Measurements from ENCODE around the gene PMEL.

Gene PMEL

DNA sequence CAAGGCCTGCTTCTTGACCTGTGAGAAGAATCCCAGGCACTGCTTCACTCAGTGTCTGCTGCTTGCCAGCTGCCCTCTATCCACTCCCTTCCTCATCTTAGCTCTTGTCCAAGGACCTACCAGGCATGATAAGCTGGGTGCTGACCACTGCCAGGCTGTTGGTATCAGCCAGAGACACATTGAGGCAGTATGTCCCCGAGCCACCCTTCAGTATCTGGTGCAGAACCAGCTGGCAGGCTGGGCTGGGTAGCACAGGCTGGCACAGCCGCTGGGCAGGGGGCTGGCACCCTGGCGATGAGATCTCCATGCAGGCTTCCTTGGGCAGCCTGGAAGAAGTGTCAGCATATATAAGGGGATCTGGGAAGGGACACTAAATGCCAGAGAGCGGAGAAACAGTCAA lies 10.5 kb downstream of the PMEL start:
- Histone ChIP-seq H3K4me1 (ENCODE audit: control insufficient read depth, insufficient read depth, low read length, poor library complexity, severe bottlenecking) (no peaks in the 10 kb centered on the region), H3K36me3 (ENCODE audit: control insufficient read depth, insufficient read depth, low read length) (peaks cover 42% of the 10 kb centered on the region), H3K4me3 (ENCODE audit: insufficient read depth, low read depth, low read length, poor library complexity, severe bottlenecking) (no peak overlapping the region), H3K27me3 (replicated peaks; ENCODE audit: control insufficient read depth, insufficient read depth, low read length, poor library complexity, severe bottlenecking) (no peaks in the 10 kb centered on the region), H3K27ac (ENCODE audit: insufficient read depth, low read length, poor library complexity, severe bottlenecking) (no peak overlapping the region), H3K9me3 (ENCODE audit: control insufficient read depth, low read length) (no peaks in the 10 kb centered on the region)
- no peak for DNase-seq

- Histone ChIP-seq H3K4me1 (ENCODE audit: control insufficient read depth, insufficient read depth, low read length, poor library complexity, severe bottlenecking) (no peaks in the 10 kb centered on the region), H3K27me3 (replicated peaks; ENCODE audit: control insufficient read depth, insufficient read depth, low read length, poor library complexity, severe bottlenecking) (no peaks in the 10 kb centered on the region), H3K27ac (ENCODE audit: insufficient read depth, low read length, poor library complexity, severe bottlenecking) (no peak overlapping the region), H3K9me3 (ENCODE audit: control insufficient read depth, low read length) (no peaks in the 10 kb centered on the region), H3K36me3 (ENCODE audit: control insufficient read depth, insufficient read depth, low read length) (peaks cover 78% of the 10 kb centered on the region), H3K4me3 (ENCODE audit: insufficient read depth, low read depth, low read length, poor library complexity, severe bottlenecking) (no peak overlapping the region)
- no peak for DNase-seq
These were observed 19.3 kb downstream of the PMEL start for GRCh38 chr12:55946553-55946952.

GRCh38 chr12:55942577-55943136 lies 23.2 kb downstream of the PMEL start:
- Histone ChIP-seq H3K36me3 (ENCODE audit: control insufficient read depth, insufficient read depth, low read length) (peaks cover 90% of the 10 kb centered on the region), H3K27ac (ENCODE audit: insufficient read depth, low read length, poor library complexity, severe bottlenecking) (no peak overlapping the region), H3K4me3 (ENCODE audit: insufficient read depth, low read depth, low read length, poor library complexity, severe bottlenecking) (no peak overlapping the region), H3K27me3 (replicated peaks; ENCODE audit: control insufficient read depth, insufficient read depth, low read length, poor library complexity, severe bottlenecking) (no peaks in the 10 kb centered on the region), H3K9me3 (ENCODE audit: control insufficient read depth, low read length) (no peaks in the 10 kb centered on the region), H3K4me1 (ENCODE audit: control insufficient read depth, insufficient read depth, low read length, poor library complexity, severe bottlenecking) (peaks cover 22% of the 10 kb centered on the region)
- no peak for DNase-seq

DNA sequence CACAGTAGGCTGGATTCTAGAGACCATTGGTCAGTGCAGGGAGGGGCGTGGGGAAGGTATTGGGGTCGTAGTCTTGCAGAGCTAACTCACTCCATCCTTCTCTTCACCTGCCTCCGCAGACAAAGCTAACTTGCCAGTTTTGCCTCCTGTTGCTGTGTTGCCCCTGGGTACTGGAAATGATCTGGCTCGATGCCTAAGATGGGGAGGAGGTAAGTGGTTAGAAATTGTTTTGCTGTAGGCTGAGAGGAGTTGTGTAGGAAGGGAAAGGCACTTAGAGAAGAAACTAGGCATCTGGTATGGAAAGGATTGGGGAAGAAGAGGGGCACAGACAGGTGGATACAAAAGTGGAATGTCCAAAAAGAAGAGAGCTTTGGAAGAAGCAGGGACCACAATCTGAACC lies 23.8 kb downstream of the PMEL start:
- H3K9me3 ChIP-seq (ENCODE audit: control insufficient read depth, low read length) = no peaks in the 10 kb centered on the region
- no peak overlapping the region for H3K4me3 ChIP-seq (ENCODE audit: insufficient read depth, low read depth, low read length, poor library complexity, severe bottlenecking)
- no peak overlapping the region for H3K27ac ChIP-seq (ENCODE audit: insufficient read depth, low read length, poor library complexity, severe bottlenecking)
- H3K27me3 ChIP-seq (replicated peaks; ENCODE audit: control insufficient read depth, insufficient read depth, low read length, poor library complexity, severe bottlenecking) = no peaks in the 10 kb centered on the region
- peaks cover 24% of the 10 kb centered on the region for H3K4me1 ChIP-seq (ENCODE audit: control insufficient read depth, insufficient read depth, low read length, poor library complexity, severe bottlenecking)
- peaks cover 91% of the 10 kb centered on the region for H3K36me3 ChIP-seq (ENCODE audit: control insufficient read depth, insufficient read depth, low read length)
- DNase-seq = no peak

GRCh38 chr12:55940065-55940732 lies 25.6 kb downstream of the PMEL start:
- H3K27me3 ChIP-seq (replicated peaks; ENCODE audit: control insufficient read depth, insufficient read depth, low read length, poor library complexity, severe bottlenecking) = no peaks in the 10 kb centered on the region
- H3K4me3 ChIP-seq (ENCODE audit: insufficient read depth, low read depth, low read length, poor library complexity, severe bottlenecking) = no peak overlapping the region
- peak; percentile 64 to 75 (median 68) for DNase-seq
- H3K36me3 ChIP-seq (ENCODE audit: control insufficient read depth, insufficient read depth, low read length) = peaks cover 84% of the 10 kb centered on the region
- peak overlapping the region; percentile 49 for H3K27ac ChIP-seq (ENCODE audit: insufficient read depth, low read length, poor library complexity, severe bottlenecking)
- no peaks in the 10 kb centered on the region for H3K9me3 ChIP-seq (ENCODE audit: control insufficient read depth, low read length)
- H3K4me1 ChIP-seq (ENCODE audit: control insufficient read depth, insufficient read depth, low read length, poor library complexity, severe bottlenecking) = peaks cover 37% of the 10 kb centered on the region

GRCh38 chr12:55938826-55939501 lies 26.9 kb downstream of the PMEL start:
- DNase-seq = no peak
- no peaks in the 10 kb centered on the region for H3K27me3 ChIP-seq (replicated peaks; ENCODE audit: control insufficient read depth, insufficient read depth, low read length, poor library complexity, severe bottlenecking)
- H3K9me3 ChIP-seq (ENCODE audit: control insufficient read depth, low read length) = no peaks in the 10 kb centered on the region
- H3K27ac ChIP-seq (ENCODE audit: insufficient read depth, low read length, poor library complexity, severe bottlenecking) = peak overlapping the region; percentile 29
- peaks cover 50% of the 10 kb centered on the region for H3K4me1 ChIP-seq (ENCODE audit: control insufficient read depth, insufficient read depth, low read length, poor library complexity, severe bottlenecking)
- H3K36me3 ChIP-seq (ENCODE audit: control insufficient read depth, insufficient read depth, low read length) = peaks cover 73% of the 10 kb centered on the region
- no peak overlapping the region for H3K4me3 ChIP-seq (ENCODE audit: insufficient read depth, low read depth, low read length, poor library complexity, severe bottlenecking)

GRCh38 chr12:55937981-55938380 lies 27.9 kb downstream of the PMEL start:
- Histone ChIP-seq H3K9me3 (ENCODE audit: control insufficient read depth, low read length) (no peaks in the 10 kb centered on the region), H3K27me3 (replicated peaks; ENCODE audit: control insufficient read depth, insufficient read depth, low read length, poor library complexity, severe bottlenecking) (no peaks in the 10 kb centered on the region), H3K27ac (ENCODE audit: insufficient read depth, low read length, poor library complexity, severe bottlenecking) (peak overlapping the region; percentile 29), H3K4me1 (ENCODE audit: control insufficient read depth, insufficient read depth, low read length, poor library complexity, severe bottlenecking) (peaks cover 58% of the 10 kb centered on the region), H3K36me3 (ENCODE audit: control insufficient read depth, insufficient read depth, low read length) (peaks cover 63% of the 10 kb centered on the region), H3K4me3 (ENCODE audit: insufficient read depth, low read depth, low read length, poor library complexity, severe bottlenecking) (no peak overlapping the region)
- DNase-seq = no peak

DNA sequence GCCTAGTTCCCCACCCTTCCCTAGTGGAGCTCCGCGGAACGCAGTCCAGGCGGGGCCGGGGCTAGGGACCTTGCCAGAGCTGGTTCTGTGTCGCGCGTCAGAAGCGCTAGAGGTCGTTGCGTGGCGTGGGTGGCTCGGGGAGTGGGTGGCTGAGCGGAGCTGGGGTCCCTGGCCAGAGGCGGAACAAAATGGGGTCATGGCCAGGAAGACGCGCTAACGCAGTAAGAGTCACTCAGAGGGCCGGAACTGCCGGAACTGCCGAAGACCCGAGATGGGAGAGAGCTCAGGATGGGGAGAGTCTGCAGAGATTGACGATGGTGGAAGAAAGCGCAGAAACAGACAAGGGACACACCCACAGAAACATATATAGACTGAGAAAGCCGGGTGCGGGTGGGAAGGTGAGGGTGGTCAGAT lies 30.1 kb downstream of the PMEL start:
- Histone ChIP-seq H3K36me3 (ENCODE audit: control insufficient read depth, insufficient read depth, low read length) (peaks cover 41% of the 10 kb centered on the region), H3K27me3 (replicated peaks; ENCODE audit: control insufficient read depth, insufficient read depth, low read length, poor library complexity, severe bottlenecking) (no peaks in the 10 kb centered on the region)

GRCh38 chr12:55934773-55935172 lies 31.1 kb downstream of the PMEL start:
- H3K9me3 ChIP-seq (ENCODE audit: control insufficient read depth, low read length) = no peaks in the 10 kb centered on the region
- peaks cover 52% of the 10 kb centered on the region for H3K4me1 ChIP-seq (ENCODE audit: control insufficient read depth, insufficient read depth, low read length, poor library complexity, severe bottlenecking)
- peak overlapping the region; percentile 82 for H3K4me3 ChIP-seq (ENCODE audit: insufficient read depth, low read depth, low read length, poor library complexity, severe bottlenecking)
- no peak for DNase-seq
- H3K27ac ChIP-seq (ENCODE audit: insufficient read depth, low read length, poor library complexity, severe bottlenecking) = peak overlapping the region; percentile 64
- peaks cover 31% of the 10 kb centered on the region for H3K36me3 ChIP-seq (ENCODE audit: control insufficient read depth, insufficient read depth, low read length)
- no peaks in the 10 kb centered on the region for H3K27me3 ChIP-seq (replicated peaks; ENCODE audit: control insufficient read depth, insufficient read depth, low read length, poor library complexity, severe bottlenecking)

More for the DNA sequence above, 30.1 kb downstream of the PMEL start:
- Histone ChIP-seq H3K4me1 (ENCODE audit: control insufficient read depth, insufficient read depth, low read length, poor library complexity, severe bottlenecking) (peaks cover 58% of the 10 kb centered on the region), H3K9me3 (ENCODE audit: control insufficient read depth, low read length) (no peaks in the 10 kb centered on the region), H3K27ac (ENCODE audit: insufficient read depth, low read length, poor library complexity, severe bottlenecking) (peak overlapping the region; percentile 64), H3K4me3 (ENCODE audit: insufficient read depth, low read depth, low read length, poor library complexity, severe bottlenecking) (peak overlapping the region; percentile 82)
- peak in 1 of 3 donors; percentile 17 for DNase-seq
